ENCODE data around the gene METTL14.

GRCh38 chr4:118727360-118727759, 42.2 kb downstream of the METTL14 start:
- TF ChIP-seq, protein P1, sequence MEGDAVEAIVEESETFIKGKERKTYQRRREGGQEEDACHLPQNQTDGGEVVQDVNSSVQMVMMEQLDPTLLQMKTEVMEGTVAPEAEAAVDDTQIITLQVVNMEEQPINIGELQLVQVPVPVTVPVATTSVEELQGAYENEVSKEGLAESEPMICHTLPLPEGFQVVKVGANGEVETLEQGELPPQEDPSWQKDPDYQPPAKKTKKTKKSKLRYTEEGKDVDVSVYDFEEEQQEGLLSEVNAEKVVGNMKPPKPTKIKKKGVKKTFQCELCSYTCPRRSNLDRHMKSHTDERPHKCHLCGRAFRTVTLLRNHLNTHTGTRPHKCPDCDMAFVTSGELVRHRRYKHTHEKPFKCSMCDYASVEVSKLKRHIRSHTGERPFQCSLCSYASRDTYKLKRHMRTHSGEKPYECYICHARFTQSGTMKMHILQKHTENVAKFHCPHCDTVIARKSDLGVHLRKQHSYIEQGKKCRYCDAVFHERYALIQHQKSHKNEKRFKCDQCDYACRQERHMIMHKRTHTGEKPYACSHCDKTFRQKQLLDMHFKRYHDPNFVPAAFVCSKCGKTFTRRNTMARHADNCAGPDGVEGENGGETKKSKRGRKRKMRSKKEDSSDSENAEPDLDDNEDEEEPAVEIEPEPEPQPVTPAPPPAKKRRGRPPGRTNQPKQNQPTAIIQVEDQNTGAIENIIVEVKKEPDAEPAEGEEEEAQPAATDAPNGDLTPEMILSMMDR (conservative IDR thresholded peaks at IDR 0.05), result no peak
- no peak for TF ChIP-seq EZH2 (IDR thresholded peaks at IDR 0.05; ENCODE audit: low read depth)
